SK-N-SH (cell line): ENCODE results near the gene RMI2.

Experiments used
- CTCF ChIP-seq: fragments of 200-600 bp; sonication (generic); IDR thresholded peaks from 2 replicates; pipeline ENCODE4 v1.6.1; 2017; ENCODE audit warnings: antibody characterized with exemption, mild to moderate bottlenecking, moderate library complexity
- EP300 ChIP-seq, 2 experiments: IDR thresholded peaks; 2 replicates each; pipeline versions ENCODE4 v1.4.0 to v1.6.1; 2012; ENCODE audit warnings: borderline replicate concordance in 1 of 2, low read depth in 1 of 2, low read length in 1 of 2
- POLR2AphosphoS5 ChIP-seq: IDR thresholded peaks from 2 replicates; pipeline ENCODE4 v1.6.1; 2012; ENCODE audit warnings: low read depth, low read length
- RFX5 ChIP-seq: IDR thresholded peaks from 2 replicates; pipeline ENCODE4 v1.6.1; 2012; ENCODE audit warnings: mild to moderate bottlenecking, improper control_type of control experiment, low read length
- USF1 ChIP-seq: IDR thresholded peaks from 2 replicates; pipeline ENCODE4 v1.4.0; 2012; ENCODE audit warnings: low read depth, borderline replicate concordance
- YY1 ChIP-seq: IDR thresholded peaks from 2 replicates; pipeline ENCODE4 v1.4.0; 2012; ENCODE audit warnings: low read depth, mild to moderate bottlenecking

GRCh38 chr16:11326737-11327276 lies 18.5 kb upstream of the RMI2 start:
- TF ChIP-seq CTCF = no peak
- no peak for TF ChIP-seq POLR2AphosphoS5
- TF ChIP-seq EP300 (IDR thresholded peaks at IDR 0.05; ENCODE audit: borderline replicate concordance in 1 of 2, low read depth in 1 of 2, low read length in 1 of 2) = no peak
- no peak for TF ChIP-seq USF1
- no peak for TF ChIP-seq RFX5
- no peak for TF ChIP-seq YY1
